ENCODE results near the gene SYNM.

SYNM gene

DNA sequence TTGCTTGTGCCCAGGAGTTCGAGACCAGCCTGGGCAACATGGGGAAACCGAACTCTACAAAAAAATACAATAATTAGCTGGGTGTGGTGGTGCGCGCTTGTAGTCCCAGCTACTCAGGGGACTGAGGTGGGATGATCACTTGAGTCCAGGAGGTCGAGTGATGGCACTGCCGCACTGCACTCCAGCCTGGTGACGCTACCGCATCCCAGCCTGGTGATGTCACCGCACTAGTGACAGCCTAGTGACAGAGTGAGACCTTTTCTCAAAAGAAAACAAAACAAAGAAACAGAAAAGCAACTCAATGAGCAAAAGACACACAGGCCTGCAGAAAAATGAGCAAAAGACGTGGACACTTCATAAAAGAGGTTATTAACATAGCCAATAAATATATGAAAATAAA, 19.9 kb upstream of the SYNM start:
- DNase-seq (ENCODE audit: low read depth): no peak

DNA sequence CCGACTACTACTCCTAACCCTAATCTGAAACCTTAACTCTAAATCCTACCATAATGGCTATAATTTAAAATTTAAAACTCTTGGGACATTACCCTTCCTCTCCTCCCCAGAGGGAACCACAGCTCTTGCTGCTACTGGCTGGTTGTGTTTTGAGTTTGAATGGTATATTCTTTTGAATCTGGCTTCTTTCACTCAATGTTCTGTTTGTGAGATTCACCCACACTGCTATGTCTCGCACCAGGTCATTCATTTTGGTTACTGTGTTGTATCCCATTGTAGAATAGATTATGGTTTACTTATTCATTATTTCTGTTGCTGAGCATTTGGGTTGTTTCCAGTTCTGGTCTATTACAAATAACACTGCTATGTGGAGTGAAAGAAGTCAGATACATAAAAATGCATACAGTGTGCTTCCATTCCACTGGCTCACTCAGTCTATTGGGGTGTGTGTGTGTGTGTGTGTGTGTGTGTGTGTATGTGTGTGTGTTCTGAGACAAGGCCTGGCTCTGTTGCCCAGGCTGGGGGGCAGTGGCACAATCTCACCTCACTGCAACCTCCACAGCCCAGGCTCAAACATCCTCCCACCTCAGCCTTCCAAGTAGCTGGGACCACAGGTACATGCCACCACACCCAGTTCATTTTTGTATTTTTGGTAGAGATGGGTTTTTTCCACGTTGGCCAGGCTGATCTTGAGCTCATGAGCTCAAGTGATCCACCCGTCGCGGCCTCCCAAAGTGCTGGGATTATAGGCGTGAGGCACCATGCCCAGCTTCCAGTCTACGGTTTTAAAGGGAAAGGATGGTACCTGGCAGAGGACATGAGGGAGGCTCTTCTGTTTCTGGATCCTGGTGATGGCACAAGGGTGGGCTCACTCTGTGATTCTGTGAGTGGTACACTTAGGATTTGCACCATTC, 19.2 kb upstream of the SYNM start:
- no peak for DNase-seq (ENCODE audit: low read depth)

DNA sequence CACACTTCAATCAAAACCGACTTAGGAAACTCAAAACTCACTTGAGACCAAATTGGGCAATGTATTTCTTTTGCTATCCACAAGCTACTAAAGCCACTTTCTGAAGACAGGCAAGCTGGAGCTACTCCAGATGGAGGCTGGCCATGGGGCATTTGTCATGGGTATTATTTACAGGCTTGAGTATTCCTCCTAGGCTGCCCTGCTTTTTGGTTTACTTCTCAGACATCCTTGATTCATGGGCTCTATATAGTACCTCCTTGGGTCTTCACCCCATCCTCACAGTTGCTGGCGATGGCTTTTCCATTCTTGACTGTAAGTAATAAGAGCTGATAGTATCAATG, 18.6 kb upstream of the SYNM start:
- no peak for DNase-seq (ENCODE audit: low read depth)

DNA sequence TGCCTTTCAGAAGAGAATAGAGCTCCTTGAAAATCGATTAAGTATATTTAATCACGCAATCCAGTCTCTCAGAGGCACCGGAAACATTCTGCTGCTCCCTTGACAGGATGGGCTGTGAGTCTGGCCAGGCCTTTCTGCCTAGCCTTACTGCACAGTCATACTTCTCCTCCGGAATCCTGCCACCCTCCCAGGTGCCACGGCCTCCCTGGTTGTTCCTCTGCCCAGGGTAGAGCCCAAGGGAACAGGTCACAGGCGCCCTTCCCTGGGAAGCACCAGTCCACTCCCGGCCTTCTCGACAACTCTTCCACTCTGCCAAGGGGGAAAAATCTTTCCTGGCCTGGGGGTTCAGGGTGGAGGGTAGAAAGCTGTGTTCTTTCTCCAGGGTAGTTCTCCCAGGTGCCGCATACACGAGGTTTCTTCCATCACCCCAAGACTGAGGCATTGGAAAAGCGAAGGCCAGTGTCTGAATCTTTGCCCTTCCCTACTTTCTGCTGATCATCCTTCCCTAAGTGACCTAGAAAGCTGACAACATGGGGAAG, 17.4 kb upstream of the SYNM start:
- no peak for DNase-seq (ENCODE audit: low read depth)

DNA sequence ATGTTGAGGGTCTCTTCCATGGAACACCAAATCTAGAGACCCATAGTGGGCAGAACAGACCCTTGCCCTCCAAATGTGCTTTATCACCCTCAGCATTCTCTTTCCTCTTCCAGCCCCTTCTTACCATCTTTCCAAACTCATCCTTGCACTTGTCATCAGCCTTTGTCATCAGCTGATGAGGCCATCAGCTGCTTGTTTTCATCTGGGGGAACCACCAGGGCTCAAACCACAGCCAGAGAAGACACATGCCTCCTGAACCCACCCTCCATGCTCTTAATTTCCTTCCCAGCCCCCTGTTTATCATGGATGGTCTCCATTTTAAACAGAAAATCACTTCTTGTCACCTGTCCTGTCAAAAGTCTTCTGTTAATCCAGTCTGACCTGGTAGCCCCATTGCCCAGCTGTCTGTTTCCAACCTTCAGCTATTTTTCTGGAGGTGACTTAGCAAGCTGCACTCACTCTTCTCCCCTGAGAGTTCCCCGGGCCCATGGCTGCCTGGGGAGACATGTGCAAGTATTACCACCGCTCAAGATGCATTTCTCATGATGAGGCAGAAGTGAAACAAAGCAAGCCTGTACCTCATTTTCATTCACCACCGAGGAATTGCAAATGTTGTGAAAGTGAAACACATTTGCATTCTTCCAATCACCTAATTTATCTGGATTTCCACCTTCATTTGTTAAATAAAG, 14.7 kb upstream of the SYNM start:
- DNase-seq (ENCODE audit: low read depth): no peak

DNA sequence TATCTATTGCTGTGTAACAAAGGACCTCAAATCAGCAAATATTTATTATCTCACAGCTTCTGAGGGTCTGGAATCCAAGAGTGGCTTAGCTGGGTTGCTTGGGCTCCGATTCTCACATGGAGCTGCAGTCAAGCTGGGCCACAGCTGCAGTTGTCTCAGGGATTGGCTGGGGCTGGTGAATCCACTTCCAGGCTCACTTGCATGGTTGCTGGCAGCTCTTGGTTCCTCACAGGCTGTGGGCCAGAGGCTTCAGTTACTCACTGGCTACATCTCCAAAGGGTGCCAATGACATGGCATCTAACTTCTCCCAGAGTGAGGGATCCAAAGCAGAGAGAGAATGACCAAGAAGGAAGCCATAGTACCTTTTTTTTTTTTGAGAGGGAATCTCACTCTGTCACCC, 13.9 kb upstream of the SYNM start:
- DNase-seq (ENCODE audit: low read depth): no peak

DNA sequence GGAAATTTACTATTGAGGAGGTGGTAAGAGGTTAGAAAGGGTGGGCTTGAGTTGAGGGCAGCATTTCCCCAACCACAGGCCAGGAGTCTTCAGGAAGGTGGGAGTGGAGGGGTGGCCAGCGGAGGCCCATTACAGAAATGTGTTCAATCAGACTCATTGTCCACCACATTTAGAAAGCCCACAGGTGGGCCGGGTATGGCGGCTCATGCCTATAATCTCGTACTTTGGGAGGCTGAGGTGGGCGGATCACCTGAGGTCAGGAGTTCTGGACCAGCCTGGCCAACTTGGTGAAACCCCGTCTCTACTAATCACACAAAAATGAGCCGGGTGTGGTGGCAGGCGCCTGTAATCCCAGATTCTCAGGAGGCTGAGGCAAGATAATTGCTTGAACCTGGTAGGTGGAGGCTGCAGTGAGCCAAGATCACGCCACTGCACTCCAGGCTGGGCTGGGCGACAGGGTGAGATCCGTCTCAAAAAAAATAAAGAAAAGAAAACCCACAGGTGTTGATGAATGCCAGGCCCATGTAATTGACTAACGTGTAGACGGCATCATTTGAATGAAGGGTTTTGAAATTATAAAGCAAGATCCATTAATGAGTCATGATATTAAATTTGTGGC, 12.2 kb upstream of the SYNM start:
- no peak for DNase-seq (ENCODE audit: low read depth)

DNA sequence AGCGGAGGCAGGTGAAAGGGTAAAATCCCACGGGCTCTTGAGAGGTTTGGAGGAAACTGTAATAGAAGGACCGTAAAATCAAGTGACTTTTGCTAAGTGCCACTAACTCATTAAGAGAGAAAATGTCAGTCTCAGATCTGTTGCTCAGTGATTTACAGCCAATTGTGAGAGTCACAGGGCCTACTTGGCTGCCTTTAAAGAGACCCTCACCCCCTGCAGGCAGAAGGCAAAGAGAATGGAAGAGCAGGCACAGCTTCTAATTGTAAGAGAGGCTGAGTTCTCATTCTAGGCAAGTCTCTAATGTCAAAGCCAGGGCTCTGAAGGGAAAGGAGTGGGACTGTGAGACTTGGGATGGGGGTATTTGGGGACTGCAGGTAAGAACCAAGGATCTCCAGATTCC, 9.3 kb upstream of the SYNM start:
- no peak for DNase-seq (ENCODE audit: low read depth)

DNA sequence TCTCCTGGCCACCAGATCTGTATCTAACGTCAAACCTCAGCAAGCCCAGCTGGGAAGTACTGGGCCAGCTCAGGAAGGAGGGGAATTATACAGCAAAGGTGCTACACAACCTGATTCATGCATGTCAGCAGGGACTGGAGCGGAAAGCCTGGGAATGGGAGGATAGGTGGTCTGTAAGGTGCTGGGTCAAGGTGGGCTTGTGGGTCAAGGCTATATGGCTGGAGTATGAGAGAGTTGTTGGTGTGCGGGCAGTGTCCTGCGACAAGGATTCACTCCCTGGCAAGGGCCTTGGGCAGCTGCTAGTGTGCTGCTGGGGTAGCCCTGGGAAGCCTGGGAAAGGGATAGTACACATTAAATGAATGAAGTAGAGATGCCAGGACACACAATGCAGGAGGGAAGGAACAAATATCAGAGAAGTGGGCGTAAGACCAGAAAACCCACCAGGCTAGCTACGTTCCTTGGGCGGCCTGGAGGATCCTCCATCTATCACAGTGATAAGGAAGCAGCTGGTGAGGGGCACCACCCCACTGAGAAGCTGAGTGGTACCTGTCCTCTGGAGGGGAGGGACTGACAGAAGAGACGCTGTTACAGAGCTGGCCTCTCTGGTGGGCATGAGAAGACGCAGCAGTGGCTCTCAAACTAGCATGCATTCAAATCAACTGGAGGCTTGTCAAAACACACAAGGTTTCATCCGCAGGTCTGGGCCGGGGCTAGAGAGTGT, 8.5 kb upstream of the SYNM start:
- DNase-seq (ENCODE audit: low read depth): no peak

DNA sequence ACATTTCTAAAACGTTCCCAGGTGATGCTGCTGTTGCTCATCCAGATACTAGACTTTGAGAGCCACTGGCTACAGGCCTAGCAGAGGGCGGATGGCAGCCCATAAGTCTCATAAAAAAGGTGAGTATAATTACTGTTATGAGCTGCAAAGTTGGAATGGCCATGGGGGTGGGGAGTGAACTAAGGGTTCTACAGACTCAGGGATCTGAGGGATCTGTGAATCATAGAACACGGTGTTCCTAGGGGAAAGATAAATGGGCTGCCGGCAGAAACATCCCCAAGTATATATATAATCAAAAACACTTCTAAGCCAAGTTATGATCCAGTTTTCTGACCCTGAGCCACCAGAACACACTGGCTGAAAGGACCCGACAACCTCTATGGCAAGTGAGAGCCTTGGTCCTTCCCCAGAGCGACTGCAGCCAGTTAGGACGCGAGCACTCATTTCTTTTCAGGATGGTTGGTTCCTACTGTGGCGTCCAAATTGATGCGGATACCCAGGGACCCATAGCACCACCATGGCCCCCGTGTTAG, 7.9 kb upstream of the SYNM start:
- DNase-seq (ENCODE audit: low read depth): no peak

DNA sequence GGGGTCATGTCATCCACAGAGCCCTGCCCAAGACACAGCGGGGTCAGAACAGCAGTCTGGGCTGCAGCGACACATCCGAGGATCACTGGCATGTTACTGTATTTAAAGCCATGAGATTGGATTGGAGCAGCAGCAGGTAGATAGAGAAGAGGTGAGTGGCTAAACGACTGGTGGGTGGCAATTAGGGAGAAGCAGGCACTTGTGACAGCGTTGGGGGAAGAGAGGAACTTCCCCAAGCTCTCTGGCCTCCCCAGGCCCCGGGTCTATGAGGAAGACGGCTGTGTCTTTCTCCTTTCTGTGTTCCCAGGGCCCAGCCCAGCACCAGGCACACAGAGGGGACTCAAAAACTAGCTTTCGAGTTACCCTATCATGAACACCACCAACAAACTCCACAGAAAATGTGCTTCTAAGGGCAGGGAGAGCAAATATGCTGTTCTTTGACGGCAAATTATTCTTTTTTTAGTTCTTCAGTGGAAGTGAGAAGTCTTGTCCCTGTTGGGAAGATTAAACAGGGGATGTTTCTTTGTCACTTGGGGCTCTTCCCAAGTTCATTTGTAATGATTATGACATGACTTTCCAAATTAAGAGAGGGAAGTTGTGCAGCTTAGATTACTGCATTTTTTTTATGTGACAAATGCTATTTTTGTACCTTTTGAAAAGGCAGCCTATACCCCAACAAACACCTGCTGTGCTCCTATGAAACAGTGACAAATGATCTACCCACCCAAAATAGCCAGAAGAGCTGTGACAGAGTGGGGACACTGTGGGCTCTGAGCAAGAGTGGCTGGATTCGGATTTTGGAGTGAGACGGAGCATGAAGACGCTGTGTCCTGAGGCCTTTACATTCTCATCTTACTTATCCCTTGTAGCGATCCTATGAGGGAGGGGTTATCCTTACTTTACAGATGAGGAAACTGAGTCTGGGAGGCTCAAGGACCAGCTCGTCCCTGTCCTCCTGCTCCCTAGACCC, 7.2 kb upstream of the SYNM start:
- DNase-seq (ENCODE audit: low read depth): no peak

DNA sequence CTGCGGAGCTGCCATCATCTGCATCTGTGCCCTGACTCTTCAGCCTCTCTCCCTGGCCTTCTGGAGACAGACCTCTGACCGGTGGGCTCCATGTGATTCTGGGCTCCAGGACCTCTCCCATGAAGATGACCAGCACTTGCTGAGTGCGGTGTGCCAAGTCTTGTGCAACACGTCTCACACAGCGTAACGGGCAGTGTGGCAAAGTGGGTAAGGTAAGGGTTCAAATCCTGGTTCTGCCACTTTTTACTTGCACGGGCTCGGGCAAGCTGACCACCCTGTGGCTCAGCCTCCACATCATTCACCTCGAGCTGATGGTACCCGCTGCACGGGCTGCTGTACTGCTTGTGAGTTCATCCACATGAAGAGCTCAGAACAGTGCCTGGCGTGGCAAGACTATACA, 6.5 kb upstream of the SYNM start:
- no peak for DNase-seq (ENCODE audit: low read depth)

DNA sequence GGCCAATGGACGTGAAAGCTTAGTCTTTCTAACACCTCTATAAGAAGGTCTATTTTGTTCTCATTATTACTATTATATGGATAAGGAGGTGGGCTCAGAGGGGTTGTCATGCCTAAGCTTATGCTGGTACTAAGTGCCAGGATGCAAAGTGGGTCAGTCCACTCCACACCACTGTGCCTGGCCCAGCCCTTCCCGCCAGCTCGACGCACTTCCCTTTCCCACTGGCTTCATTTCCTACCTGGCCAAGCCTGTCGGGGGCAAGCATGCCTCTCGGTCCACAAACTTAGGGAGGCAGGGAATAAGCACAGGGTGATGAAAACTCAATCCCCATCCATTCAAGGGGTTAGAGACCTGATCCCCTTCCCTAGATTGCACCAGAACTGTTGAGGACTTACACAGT, 5.9 kb upstream of the SYNM start:
- no peak for DNase-seq (ENCODE audit: low read depth)

DNA sequence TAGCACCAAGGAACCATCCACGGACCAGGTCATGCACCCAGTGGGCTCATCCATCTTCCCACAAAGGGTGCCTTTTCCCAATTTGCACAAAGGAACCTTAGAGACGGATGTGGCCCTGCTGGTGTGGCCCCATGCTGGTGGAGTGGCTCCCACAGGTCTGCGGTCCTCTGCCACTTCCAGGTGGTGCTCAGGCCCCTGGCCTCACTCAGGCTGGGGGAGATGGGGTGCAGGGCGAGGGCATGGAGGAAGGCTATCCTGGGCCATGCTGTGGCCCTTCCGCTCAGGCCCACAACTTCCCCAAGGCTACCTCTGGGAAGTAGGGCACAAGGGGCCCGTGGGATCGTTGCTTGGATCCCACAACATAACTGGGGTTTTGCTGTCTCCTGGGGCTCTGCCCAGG, 5.2 kb upstream of the SYNM start:
- DNase-seq (ENCODE audit: low read depth): no peak

DNA sequence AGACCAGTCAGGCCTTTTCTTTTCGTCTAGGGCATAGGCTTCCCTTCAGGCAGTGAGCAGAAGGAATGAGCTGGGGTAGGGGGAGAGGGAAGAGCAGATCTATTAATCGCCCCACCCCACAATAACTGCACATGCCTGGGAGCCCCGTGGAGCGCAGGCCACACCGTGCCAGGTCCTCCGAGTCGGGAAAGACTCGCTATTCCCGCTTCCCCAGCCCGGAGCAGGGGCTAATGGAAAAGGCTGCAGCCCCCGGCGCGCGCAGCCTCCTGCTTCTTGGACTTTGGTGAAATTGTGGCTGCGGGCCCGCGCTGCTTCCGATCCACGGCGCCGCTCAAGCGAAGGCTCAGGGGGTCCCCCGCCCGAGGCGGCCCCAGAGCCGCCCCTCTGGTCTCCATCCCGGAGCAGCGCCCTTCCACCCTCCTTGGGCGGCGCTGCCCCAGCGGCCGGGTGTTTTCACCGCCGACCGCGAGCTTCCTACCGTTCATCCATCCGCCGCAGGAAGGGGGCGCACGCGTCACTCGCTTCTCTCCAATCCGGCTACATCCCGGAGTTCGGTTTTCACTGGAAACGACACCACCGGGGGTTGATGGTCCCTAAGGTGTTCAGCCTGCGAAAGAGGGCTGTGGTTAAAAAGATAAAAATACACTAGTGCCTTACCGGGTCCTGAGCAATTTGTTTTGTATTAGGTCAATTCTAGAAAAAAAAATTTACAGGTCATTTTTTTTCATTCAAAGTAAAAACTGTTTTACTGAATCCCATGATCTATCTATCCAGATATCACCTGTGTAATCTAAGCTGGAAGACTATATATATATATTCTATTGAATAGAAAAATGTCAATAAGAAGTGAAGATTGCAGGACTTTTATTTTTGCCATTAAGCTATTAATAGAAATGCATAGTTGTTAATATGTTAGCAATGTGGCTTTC, 4.4 kb upstream of the SYNM start:
- peak; percentile 24 for DNase-seq (ENCODE audit: low read depth)

DNA sequence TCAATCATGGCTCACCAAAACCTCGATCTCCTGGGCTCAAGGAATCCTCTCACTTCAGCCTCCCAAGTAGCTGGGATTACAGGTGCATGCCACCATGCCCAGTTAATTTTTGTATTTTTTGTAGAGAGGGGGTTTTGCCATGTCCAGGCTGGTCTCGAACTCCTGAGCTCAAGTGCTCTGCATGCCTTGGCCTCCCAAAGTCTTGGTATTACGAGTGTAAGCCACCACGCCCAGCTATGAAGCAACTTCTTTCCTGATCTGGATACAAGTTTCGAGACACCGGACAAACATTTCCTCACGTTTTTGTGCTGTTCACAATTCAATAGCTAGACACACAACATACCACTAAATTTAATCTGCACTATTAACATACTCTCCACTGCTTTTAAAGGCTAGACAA, 3.4 kb upstream of the SYNM start:
- DNase-seq (ENCODE audit: low read depth): no peak

DNA sequence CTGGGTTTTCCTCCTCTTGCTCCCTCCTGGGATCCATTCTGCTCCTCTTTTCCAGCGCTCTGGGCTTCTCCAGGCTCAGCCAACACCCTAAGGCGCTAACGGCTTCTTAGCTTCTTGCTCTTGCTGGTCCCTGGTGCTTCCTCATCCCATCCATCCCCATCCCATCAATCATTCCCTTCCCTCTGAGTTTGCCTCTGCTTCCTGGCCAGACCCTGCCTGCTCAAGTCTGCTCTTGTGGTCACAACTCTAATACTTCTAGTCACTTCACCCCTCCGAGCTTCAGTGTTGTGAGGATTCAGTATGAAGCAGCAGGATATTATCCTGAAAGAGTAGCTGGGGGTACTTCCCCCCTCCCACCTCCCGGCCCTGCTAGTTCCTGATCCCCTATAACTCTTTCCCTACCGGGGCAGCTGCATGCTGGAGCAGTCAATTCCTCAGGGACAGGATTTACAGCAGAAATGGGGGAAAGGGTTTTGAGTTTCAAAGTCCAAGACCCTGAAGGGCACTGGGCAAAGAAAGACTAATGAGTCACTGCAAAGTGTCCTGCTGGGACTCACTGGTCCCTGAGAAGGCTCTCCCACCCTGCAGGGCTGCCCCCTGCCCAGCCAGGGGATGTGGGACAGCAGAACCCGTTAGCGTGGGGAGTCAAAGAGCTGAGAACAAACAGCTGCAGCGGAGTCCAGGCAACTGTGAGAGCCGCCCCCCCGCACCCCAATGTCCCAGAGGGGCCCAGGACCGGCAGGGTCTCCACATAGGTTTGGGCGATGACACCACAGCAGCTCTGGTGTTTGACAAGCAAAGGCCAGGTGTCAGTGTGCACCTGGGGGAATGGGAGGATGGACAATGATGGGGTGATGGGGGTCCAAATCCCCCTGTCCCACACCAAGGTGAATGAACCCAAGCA, 2.3 kb upstream of the SYNM start:
- DNase-seq (ENCODE audit: low read depth): no peak

DNA sequence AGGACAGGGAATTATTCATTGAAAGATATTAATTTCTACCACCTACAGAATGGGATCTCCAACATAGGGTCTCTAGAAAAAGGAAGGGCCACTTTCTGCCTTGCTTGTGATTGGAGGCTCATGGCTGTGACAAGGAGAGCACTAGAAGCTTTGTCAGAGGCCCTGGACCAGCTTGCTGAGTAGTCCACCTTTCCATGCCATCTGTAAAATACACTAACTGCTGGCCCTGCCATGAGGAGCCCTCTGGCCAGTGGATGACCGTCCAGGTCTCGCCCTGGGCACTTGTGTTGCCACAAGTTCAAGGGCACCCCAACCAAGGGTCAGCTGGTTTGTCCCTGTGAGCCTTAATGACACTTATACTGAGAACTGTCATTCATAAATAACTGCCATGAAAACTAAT, 1.6 kb upstream of the SYNM start:
- no peak for DNase-seq (ENCODE audit: low read depth)
